HFF-Myc (cell line): ENCODE measurements around the gene ETFBKMT.

Experiments used
- DNase-seq: peaks from one replicate; pipeline ENCODE4 v3.0.0-alpha.2; 2011; ENCODE audit warnings: low read depth; ENCODE audit errors: extremely low read depth
- H3K4me3 ChIP-seq: replicated peaks from 2 replicates; pipeline ENCODE4 v1.5.1; 2011; ENCODE audit warnings: low read depth, mild to moderate bottlenecking, control low read depth, low read length
- TF ChIP-seq, protein P1 (sequence below): IDR thresholded peaks from 2 replicates; pipeline ENCODE4 v1.5.1; 2012; ENCODE audit warnings: mild to moderate bottlenecking, low read depth, low read length, control low read depth; ENCODE audit errors: missing control alignments

The ETFBKMT gene

DNA sequence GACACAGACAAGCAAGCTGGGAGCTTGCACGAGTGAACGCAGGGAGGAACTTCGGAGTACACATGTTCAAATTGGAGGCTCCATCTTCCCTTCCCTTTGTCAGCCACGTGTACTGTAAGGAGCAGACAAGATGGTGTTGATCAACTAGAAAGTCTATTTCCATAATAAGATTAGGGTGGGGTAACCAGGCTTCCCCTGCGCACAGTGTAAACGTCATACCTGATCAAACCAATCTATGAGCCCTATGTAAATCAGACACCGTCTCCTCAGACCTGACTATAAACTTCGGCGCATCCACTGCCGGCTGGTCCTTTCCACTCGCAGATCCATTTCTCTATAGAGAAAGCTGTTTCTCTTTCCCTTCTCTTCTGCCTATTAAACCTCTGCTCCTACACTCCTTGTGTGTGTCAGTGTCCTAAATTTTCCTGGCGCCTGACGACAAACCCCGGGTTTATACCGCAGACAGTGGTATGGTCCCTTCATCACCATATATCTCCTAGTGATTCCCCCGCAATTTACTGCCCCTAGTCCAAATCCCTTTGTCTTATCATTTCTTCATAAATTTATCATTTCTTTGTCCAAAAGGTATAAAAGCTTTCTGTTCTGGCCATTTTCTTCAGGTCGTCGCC, 7.5 kb upstream of the ETFBKMT start:
- DNase-seq: peak; percentile 59

DNA sequence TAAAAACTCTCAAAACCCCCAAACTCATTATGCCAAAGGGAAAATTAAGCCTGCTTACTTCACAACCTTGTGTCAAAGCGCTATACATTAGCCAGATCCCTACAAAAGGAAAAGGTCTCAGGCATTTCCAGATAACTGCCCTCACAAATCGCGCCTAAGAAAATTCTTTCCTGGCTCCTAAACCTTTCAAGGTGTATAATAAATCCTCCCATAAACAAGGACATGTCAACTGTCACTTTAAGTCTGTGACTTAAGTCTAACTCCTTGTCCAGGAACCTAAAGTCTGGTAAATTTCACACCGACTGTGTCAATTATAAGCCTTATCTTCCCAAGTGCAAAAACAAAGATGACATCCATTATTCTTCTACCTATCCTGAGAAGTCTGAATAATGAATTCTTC, 4.3 kb upstream of the ETFBKMT start:
- H3K4me3 ChIP-seq: no peak overlapping the region
- no peak for DNase-seq
- TF ChIP-seq, protein P1, sequence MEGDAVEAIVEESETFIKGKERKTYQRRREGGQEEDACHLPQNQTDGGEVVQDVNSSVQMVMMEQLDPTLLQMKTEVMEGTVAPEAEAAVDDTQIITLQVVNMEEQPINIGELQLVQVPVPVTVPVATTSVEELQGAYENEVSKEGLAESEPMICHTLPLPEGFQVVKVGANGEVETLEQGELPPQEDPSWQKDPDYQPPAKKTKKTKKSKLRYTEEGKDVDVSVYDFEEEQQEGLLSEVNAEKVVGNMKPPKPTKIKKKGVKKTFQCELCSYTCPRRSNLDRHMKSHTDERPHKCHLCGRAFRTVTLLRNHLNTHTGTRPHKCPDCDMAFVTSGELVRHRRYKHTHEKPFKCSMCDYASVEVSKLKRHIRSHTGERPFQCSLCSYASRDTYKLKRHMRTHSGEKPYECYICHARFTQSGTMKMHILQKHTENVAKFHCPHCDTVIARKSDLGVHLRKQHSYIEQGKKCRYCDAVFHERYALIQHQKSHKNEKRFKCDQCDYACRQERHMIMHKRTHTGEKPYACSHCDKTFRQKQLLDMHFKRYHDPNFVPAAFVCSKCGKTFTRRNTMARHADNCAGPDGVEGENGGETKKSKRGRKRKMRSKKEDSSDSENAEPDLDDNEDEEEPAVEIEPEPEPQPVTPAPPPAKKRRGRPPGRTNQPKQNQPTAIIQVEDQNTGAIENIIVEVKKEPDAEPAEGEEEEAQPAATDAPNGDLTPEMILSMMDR: no peak

More for the DNA sequence above, 7.5 kb upstream of the ETFBKMT start:
- peak overlapping the region; percentile 51 for H3K4me3 ChIP-seq
- TF ChIP-seq, protein P1: no peak

DNA sequence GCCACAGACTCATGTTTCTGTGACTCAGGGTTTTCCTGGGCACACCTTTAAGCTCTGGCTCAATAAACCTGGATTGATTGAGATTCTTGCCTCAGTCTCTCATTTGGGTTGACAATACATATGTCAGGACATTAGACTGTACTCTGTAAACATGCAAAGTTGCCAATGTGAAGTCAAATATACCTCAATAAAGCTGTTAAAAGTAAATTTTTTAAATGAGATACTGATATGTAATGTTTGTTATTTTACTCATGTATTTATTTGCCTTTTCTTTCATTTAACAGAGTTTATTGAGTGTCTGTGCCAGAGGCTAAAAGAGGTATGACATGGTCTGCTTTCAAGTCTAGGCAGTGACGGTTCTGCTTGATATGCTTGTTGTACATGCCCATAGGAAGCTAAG, 3.7 kb upstream of the ETFBKMT start:
- DNase-seq: no peak
- TF ChIP-seq, protein P1: no peak
- no peak overlapping the region for H3K4me3 ChIP-seq

DNA sequence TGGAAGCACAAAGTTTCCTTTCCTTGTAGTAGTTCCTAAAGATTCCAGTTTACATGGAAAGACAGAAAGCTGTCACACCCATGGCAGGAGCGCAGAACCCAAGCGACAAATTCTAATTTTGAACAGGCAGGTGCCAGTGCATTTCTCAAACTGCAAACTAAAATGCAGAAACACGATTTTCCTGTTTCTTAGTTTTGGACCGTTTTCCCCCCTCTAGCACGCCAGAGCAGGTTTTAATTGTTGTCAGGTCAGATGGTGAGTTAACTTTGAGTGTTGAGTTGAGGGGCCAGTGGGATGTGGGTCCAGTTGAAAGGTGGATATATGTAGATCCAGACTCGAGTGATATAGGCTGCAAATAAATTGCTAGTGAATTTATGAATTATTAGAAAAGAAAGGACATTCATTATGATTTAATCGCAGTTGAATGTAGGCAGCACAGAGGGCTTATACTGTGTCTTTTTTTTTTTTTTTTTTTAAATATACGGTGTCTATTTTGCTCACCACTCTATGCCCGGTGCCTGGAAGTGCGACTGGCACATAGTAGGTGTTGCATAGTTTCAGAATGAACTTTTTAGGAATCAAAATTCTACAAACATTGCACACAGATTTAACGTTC, 909 bp upstream of the ETFBKMT start:
- TF ChIP-seq, protein P1: no peak
- H3K4me3 ChIP-seq: peak overlapping the region; percentile 59
- DNase-seq: no peak

DNA sequence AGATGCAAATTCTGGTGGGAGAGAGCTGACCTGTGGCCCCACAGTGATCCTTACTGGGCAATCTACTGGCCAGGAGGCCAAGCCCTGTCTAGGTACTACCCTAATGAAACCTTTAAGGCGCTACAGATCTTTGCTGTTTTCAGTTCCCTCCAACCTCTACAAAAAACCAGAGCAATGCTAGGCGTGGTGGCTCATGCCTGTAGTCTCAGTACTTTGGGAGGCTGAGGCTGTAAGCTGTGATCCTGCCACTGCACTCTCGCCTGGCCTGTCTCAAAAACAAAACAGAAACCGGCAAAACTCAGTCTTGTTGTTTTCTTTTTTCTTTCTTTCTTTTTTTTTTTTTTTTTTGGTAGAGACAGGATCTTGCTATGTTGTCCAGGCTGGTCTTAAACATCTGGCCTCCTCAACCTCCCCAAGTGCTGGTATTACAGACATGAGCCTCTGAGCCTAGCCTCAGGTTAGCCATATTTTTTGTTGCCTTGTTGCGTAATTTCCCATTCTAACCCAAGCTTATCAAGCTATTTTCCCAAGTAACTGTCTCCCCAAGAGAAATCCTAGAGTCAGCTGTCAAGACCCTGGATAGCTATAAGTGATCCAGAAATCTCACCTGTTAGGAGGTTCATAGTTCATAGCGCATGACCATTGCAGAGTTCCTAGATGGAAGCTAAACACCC, 2.8 kb downstream of the ETFBKMT start:
- DNase-seq: no peak

DNA sequence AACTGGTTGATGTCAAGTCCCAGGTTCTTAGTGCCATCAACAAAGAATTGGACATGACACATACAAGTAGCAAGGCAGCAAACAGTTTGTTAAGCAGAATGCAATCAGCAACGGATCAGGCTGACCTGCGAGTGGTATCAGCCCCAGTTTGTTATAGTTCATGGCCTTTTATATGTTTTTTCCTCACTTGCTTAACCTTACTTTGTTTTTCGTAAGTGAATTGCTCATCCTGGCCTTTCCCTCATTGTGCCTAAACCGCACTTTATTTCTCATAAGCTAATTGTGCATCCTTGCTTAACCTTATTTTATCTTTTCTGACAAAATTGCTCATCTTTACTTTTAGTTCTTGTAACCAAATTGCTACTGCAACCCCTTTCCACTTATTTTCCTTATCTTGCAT, 4.1 kb downstream of the ETFBKMT start:
- TF ChIP-seq, protein P1: no peak
- no peak for DNase-seq
- no peak overlapping the region for H3K4me3 ChIP-seq

More for the DNA sequence above, 2.8 kb downstream of the ETFBKMT start:
- TF ChIP-seq, protein P1: no peak
- no peak overlapping the region for H3K4me3 ChIP-seq
